NCI-H2107 treated with DMSO at 0.1 percent for 48 hours (cell line): Measurements from ENCODE around the gene SAMD8.
"Not testable (repeated sequence)": the region's sequence is repeated elsewhere in the genome, so short reads cannot be mapped to it uniquely, and the experiment has no call there.

ENCODE experiments used
- DNase-seq: peaks from one replicate; lab custom pipeline; 2025; ENCODE audit not compliant: unreplicated experiment; lab: John Stamatoyannopoulos, UW

SAMD8 gene

DNA sequence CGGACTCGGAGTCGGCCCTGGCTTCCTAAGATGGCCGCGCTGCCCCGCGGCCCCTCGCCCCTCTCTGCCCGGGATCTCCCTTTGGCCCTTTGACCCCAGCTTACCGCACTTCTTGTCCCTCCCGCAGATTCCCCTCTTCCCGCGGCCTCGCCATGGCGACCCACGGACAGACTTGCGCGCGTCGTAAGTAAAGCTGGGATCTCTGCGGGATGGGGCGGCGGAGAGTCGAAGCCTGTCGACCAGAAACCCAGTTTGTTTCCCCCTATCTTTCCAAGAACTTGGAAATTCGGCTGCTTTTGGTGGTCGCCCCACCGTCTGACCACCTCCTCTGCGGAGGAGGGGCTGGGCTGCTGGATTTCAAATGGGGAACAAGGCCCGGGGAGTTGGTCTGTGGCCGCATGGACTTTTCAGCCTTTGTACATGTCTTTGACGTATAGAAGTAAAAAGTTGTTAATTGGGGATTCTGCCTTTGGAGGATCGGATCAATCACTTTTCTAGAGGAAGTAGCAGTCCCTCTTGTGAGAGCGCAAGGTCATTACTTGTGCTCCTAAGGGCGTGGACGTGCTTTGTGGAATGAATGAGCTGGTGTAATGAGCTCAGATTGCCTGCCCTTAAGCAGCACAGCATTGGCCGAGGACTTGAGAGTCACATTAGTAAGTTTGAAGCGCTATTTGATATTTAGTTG lies 99.7 kb downstream of the SAMD8 start:
- DNase-seq = no peak

DNA sequence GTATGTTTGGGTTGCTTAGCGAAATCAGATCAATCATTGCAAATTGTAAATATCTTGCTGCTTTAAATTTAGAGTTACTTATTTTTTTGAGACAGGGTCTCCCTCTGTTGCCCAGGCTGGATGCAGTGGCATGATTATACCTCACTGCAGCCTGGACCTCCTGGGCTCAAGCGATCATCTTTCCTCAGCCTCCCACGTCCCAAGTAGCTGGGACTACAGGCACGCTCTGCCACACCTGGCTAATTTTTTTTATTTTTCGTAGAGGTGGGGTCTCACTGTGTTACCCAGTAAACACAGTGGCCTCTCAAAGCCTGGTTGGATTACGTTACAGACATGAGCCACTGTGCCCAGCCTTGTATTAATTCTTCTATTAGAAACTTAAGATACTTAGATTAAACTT lies 100.9 kb downstream of the SAMD8 start:
- no peak for DNase-seq

DNA sequence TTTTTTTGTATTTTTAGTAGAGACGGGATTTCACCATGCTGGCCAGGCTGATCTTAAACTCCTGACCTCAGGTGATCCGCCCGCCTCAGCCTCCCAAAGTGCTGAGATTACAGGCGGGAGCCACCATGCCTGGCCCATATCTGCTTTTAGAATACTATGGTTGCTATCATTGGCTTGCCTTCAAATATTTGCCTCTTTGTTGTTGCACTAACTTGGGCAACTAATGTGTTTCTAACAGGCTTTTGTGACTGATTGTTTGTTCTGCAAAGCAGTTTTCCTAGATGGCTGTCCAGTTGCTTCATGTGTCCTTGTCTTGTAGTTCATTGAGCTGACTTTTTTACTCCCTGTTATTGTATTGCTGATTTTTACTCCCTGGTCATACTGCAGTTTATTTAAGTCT lies 108.8 kb downstream of the SAMD8 start:
- no peak for DNase-seq

DNA sequence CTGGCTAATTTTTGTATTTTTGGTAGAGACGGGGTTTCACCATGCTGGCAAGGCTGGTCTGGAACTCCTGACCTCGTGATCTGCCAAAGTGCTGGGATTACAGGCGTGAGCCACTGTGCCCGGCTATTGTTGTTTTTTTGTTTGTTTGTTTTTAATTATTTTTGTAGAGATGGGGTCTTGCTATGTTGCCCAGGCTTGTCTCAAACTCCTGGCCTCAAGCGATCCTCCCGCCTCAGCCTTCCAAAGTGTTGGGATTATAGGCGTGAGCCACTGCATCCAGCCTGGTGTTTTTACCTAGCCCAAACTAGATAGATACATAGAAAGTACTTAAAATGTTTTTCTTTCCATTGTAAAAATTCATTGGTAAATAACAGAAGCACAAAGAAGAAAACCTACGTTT lies 110.0 kb downstream of the SAMD8 start:
- not testable (repeated sequence) for DNase-seq

DNA sequence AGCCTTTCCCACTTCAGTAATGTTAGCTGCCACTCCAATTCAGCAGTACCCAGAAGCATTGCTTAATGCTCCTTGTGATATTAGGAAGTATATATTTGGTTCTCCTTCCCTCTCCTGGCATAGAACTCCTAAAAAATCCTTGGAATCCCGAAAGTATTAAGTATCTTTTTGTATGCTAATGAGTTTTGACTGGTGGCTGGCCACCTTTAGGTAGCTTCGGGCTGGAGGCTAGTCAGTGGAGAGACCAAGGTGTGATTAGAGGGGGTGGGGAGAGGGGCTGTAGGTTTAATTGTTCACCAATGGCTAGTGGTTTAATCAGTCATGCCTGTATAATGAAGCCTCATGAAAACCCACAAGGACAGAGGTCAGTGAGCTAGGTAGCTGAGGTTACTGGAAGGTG lies 112.1 kb downstream of the SAMD8 start:
- DNase-seq = no peak

DNA sequence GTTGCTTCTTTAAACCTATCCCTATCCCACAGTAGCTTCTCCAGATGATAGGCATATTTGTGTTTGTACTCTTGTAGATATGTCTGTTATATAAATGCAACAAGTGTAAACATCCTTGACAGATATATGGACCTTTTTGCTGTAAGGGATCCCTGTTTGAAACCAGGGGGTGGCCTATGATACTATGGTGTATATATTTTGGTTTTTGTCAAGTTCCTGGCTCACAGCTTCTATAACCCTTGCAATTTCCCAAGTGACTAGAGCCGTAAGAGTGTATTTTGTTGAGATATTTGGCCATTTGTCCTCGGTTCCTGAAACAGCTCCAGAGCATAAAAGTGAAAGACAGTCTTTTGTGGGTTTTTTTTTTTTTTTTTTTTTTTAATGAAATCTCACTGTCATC lies 114.6 kb downstream of the SAMD8 start:
- DNase-seq = no peak

DNA sequence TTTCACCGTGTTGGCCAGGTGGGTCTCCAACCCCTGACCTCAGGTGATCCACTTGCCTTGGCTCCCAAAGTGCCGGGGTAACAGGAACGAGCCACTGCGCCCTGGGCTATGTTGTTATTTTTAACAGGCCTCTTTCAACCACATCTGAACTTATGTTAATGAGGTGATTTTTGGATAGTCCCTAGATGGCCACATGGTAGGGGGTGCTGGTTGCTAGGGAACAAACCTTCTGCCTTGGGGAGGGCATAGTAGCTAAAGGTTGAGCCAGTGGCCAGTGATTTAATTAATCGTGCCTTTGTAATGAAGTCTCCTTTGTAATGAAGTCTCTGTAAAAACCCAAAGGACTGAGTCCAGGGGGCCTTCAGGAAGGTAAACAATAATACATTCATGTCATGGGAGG lies 115.2 kb downstream of the SAMD8 start:
- DNase-seq = no peak

DNA sequence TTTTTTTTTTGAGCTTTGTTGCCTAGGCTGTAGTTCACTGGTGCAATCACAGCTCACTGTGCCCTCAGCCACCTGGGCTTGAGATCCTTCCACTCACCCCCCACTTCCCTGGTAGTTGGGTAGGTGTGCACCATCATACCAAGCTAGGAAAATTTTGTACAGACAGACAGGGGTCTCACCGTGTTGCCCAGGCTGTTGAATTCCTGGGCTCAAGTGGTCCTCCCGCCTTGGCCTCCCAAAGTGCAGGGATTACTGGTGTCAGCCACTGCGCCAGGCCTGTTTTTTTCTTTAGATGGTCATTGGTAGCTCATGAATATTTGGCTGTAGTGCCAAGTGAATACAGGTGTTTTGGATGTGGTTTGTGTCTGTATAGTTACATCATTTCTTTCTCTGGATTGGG lies 116.8 kb downstream of the SAMD8 start:
- no peak for DNase-seq

DNA sequence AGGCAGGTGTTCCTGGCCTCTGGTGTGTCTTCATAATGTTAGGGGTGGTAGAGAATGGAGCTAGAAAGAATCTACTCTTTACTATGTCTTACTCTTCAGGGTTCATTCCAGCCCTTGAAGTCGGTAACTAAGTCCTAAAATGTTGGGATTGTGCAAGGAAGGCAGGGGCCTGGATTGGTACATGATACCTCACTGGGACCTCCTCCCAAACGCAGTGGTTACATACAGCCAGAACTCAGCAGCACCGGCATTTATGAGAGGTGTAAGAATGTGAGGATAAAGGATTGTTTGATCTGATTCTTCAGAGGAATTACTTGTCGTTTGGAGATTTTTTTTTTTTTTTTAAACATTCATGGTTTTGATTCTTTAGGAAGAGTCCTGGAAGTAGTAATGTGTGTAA lies 117.4 kb downstream of the SAMD8 start:
- DNase-seq = no peak

DNA sequence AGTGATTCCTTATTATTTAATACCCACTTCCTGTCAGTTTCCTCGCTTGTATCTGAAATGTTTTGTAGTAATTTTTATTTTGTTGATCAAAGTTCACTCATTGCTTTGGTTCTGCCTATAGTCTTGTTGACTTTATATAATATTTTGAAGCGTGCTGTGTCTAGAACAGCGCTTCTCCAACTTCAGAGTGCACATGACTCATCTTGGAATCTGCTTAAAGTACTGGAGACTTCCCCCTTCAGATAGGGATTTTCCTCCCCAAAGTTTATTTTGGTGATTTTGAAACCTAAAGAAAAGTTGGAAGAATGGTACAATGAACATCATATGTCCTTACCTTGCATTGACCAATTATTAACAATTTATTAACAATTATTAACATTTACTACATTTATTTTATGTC lies 118.5 kb downstream of the SAMD8 start:
- DNase-seq = no peak

DNA sequence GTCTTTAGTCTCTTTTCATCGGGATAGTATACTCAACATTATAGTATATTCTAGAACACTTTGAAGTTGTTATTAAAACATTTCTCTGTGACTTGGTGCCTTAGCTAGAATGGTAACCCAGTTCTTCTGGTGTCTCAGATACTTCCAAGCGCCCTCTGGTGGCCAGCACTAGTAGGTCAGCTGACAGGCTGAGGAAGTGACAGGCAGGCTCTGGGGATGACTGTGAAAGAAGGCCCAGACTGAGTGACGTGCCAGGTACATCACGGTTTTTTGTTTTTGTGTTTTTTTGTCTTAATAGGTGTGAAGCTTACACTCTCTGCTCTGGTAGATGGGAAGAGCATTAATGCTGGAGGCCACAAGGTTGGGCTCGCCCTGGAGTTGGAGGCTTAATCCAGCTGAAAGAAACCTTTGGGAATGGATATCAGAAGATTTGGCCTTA lies 119.2 kb downstream of the SAMD8 start:
- DNase-seq = peak; percentile 35
